Measurements from ENCODE around the gene SEMA3D. TPM values are rescaled to one million over a fixed set of nuclear protein-coding genes. Genes with fewer than 3 reads are reported as not detected.
"Not testable (repeated sequence)": the region's sequence is repeated elsewhere in the genome, so short reads cannot be mapped to it uniquely, and the experiment has no call there.

SEMA3D gene
- total RNA-seq, 1 experiment from 2014 or later: 0.61 TPM

DNA sequence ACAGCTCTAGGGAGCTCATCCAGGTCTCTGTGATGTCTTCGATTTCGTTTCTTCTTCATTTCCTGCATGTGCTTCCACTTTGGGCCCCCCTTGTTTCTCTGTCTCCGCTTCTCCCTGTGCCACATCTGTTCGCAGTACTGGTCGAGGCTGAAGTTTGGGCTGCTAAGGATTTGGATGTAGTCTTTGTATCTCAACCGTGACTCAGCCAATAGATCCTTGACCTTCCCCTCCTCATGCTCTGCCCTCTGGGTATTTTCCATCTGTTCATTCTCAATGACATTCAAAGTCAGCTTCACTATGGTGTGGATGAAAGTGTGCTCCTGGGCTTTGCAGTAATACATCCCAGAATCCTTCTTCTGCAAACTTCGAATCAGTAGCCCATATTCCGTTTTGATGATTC is 187.4 kb downstream of the SEMA3D start:
- TF ChIP-seq, protein P1, sequence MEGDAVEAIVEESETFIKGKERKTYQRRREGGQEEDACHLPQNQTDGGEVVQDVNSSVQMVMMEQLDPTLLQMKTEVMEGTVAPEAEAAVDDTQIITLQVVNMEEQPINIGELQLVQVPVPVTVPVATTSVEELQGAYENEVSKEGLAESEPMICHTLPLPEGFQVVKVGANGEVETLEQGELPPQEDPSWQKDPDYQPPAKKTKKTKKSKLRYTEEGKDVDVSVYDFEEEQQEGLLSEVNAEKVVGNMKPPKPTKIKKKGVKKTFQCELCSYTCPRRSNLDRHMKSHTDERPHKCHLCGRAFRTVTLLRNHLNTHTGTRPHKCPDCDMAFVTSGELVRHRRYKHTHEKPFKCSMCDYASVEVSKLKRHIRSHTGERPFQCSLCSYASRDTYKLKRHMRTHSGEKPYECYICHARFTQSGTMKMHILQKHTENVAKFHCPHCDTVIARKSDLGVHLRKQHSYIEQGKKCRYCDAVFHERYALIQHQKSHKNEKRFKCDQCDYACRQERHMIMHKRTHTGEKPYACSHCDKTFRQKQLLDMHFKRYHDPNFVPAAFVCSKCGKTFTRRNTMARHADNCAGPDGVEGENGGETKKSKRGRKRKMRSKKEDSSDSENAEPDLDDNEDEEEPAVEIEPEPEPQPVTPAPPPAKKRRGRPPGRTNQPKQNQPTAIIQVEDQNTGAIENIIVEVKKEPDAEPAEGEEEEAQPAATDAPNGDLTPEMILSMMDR (IDR thresholded peaks at IDR 0.05; ENCODE audit: insufficient read depth in 1 of 2, low read depth in 1 of 2, low read length in 1 of 2, severe bottlenecking in 1 of 2, unreplicated experiment in 1 of 2): no peak
- Mint-ChIP-seq H3K27ac (ENCODE audit: unreplicated experiment) (no peak overlapping the region), H3K36me3 (ENCODE audit: insufficient read depth, unreplicated experiment) (no peaks in the 10 kb centered on the region), H3K9me3 (ENCODE audit: unreplicated experiment) (no peaks in the 10 kb centered on the region), H3K27me3 (ENCODE audit: insufficient read depth, unreplicated experiment) (no peaks in the 10 kb centered on the region), H3K4me3 (ENCODE audit: unreplicated experiment) (no peak overlapping the region), H3K4me1 (ENCODE audit: low read depth, unreplicated experiment) (no peaks in the 10 kb centered on the region)
- no peak for DNase-seq
- H3K4me3 ChIP-seq (ENCODE audit: low read depth, low read length): no peak overlapping the region
- intact Hi-C loops (cut with micrococcal nuclease; ENCODE audit: unreplicated experiment): no loop called here
- ChIA-PET CTCF (no interaction called here), POLR2A (no interaction called here)
- no peaks in the 10 kb centered on the region for H3K36me3 ChIP-seq (ENCODE audit: control insufficient read depth, insufficient read depth, low read length)
- no TSS peak for BruUV-seq (replicated peaks)
- H3K27me3 ChIP-seq (replicated peaks; ENCODE audit: control insufficient read depth, insufficient read depth, low read length): no peaks in the 10 kb centered on the region
- H3K4me1 ChIP-seq: no peaks in the 10 kb centered on the region
- no peaks in the 10 kb centered on the region for H3K9me3 ChIP-seq

DNA sequence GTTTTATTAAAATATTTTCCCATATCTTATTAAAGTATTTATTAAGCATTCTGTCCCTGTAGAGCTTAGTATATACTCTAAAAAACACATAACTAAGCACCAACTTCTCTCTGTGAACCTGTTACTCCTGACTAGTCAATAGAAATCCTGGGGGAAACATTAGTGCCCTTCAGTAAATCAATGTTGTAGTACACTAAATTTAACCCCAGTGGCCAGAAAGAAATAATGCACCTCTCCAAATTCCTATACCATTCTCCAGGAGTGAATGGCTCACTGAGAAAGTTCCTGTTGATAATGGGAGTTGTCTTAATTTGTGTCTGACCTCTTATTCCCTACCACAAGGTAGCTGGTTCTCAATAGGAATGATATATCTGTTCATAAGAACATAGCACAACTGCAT is 188.2 kb downstream of the SEMA3D start:
- Mint-ChIP-seq H3K27ac (ENCODE audit: unreplicated experiment) (no peak overlapping the region), H3K27me3 (ENCODE audit: insufficient read depth, unreplicated experiment) (no peaks in the 10 kb centered on the region), H3K4me3 (ENCODE audit: unreplicated experiment) (no peak overlapping the region), H3K36me3 (ENCODE audit: insufficient read depth, unreplicated experiment) (no peaks in the 10 kb centered on the region), H3K9me3 (ENCODE audit: unreplicated experiment) (no peaks in the 10 kb centered on the region), H3K4me1 (ENCODE audit: low read depth, unreplicated experiment) (no peaks in the 10 kb centered on the region)
- H3K4me1 ChIP-seq: no peaks in the 10 kb centered on the region
- BruUV-seq (replicated peaks): no TSS peak
- CTCF ChIA-PET: no interaction called here
- DNase-seq: no peak
- POLR2A ChIA-PET: no interaction called here
- H3K27me3 ChIP-seq (replicated peaks; ENCODE audit: control insufficient read depth, insufficient read depth, low read length): no peaks in the 10 kb centered on the region
- H3K9me3 ChIP-seq: no peaks in the 10 kb centered on the region
- H3K36me3 ChIP-seq (ENCODE audit: control insufficient read depth, insufficient read depth, low read length): no peaks in the 10 kb centered on the region
- no peak overlapping the region for H3K4me3 ChIP-seq (ENCODE audit: low read depth, low read length)
- TF ChIP-seq, protein P1 (IDR thresholded peaks at IDR 0.05; ENCODE audit: insufficient read depth in 1 of 2, low read depth in 1 of 2, low read length in 1 of 2, severe bottlenecking in 1 of 2, unreplicated experiment in 1 of 2): peak in 1 of 2 experiments; percentile 17
- intact Hi-C loops (cut with micrococcal nuclease; ENCODE audit: unreplicated experiment): no loop called here

DNA sequence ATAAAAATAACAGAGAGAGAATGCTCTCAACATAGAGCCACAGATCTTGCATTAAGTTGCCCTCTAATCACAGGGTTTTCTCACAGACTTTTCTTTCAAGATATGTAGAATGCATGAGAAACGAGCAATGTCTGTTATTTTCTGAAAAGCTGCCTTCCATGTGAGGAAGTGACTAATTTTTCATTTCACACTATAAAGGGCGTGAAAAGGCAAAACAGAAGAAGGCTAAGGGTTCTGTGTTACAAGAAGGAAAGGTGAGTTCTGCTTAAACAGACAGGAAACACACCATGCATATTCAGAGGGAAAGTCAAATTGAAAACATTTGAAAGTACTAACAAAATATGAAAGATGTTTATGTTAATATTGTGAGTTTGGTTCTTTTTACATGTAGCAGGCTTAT is 189.2 kb downstream of the SEMA3D start:
- DNase-seq: no peak
- CTCF ChIA-PET: no interaction called here
- Mint-ChIP-seq H3K9me3 (ENCODE audit: unreplicated experiment) (no peaks in the 10 kb centered on the region), H3K36me3 (ENCODE audit: insufficient read depth, unreplicated experiment) (no peaks in the 10 kb centered on the region), H3K27me3 (ENCODE audit: insufficient read depth, unreplicated experiment) (no peaks in the 10 kb centered on the region), H3K4me1 (ENCODE audit: low read depth, unreplicated experiment) (no peaks in the 10 kb centered on the region), H3K27ac (ENCODE audit: unreplicated experiment) (no peak overlapping the region), H3K4me3 (ENCODE audit: unreplicated experiment) (no peak overlapping the region)
- no TSS peak for BruUV-seq (replicated peaks)
- POLR2A ChIA-PET: no interaction called here
- no peaks in the 10 kb centered on the region for H3K9me3 ChIP-seq
- TF ChIP-seq, protein P1 (IDR thresholded peaks at IDR 0.05; ENCODE audit: insufficient read depth in 1 of 2, low read depth in 1 of 2, low read length in 1 of 2, severe bottlenecking in 1 of 2, unreplicated experiment in 1 of 2): no peak
- H3K27me3 ChIP-seq (replicated peaks; ENCODE audit: control insufficient read depth, insufficient read depth, low read length): no peaks in the 10 kb centered on the region
- H3K4me3 ChIP-seq (ENCODE audit: low read depth, low read length): no peak overlapping the region
- H3K36me3 ChIP-seq (ENCODE audit: control insufficient read depth, insufficient read depth, low read length): no peaks in the 10 kb centered on the region
- H3K4me1 ChIP-seq: no peaks in the 10 kb centered on the region
- intact Hi-C loops (cut with micrococcal nuclease; ENCODE audit: unreplicated experiment): no loop called here

DNA sequence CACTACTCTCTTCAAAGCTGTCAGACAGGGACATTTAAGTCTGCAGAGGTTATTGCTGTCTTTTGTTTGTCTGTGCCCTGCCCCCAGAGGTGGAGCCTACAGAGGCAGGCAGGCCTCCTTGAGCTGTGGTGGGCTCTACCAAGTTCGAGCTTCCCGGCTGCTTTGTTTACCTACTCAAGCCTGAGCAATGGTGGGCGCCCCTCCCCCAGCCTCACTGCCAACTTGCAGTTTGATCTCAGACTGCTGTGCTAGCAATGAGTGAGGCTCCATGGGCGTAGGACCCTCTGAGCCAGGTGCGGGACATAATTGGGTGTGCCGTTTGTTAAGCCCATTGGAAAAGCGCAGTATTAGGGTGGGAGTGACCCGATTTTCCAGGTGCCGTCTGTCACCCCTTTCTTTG is 193.9 kb downstream of the SEMA3D start:
- DNase-seq; H3K27ac Mint-ChIP-seq (ENCODE audit: unreplicated experiment); H3K27me3 ChIP-seq (replicated peaks; ENCODE audit: control insufficient read depth, insufficient read depth, low read length); H3K9me3 ChIP-seq; H3K27me3 Mint-ChIP-seq (ENCODE audit: insufficient read depth, unreplicated experiment); CTCF ChIA-PET; H3K36me3 Mint-ChIP-seq (ENCODE audit: insufficient read depth, unreplicated experiment); intact Hi-C loops (cut with micrococcal nuclease; ENCODE audit: unreplicated experiment); H3K4me3 ChIP-seq (ENCODE audit: low read depth, low read length); H3K36me3 ChIP-seq (ENCODE audit: control insufficient read depth, insufficient read depth, low read length); H3K4me1 ChIP-seq; POLR2A ChIA-PET; H3K4me1 Mint-ChIP-seq (ENCODE audit: low read depth, unreplicated experiment); BruUV-seq (replicated peaks); H3K4me3 Mint-ChIP-seq (ENCODE audit: unreplicated experiment); H3K9me3 Mint-ChIP-seq (ENCODE audit: unreplicated experiment): not testable (repeated sequence)

All from Caco-2 (cell line).